Tibial artery (tissue), 4 donors: Measurements from ENCODE around the gene CPNE4.
"Not testable (repeated sequence)": the region's sequence is repeated elsewhere in the genome, so short reads cannot be mapped to it uniquely, and the experiment has no call there.

ENCODE experiments used
- DNase-seq, 2 donors: peaks; one replicate each; pipeline ENCODE4 v3.0.0-alpha.2; 2019
- H3K27ac ChIP-seq, 2 donors: fragments of 200-600 bp; sonication (generic) in 1 of 2; 1 replicate in 1 of 2; 2 replicates in 1 of 2; pipeline ENCODE4 v1.5.1; 2018 to 2019; ENCODE audit warnings: mild to moderate bottlenecking in 1 of 2
- H3K27me3 ChIP-seq, 2 donors: fragments of 200-600 bp; sonication (generic) in 1 of 2; one replicate each; pipeline versions ENCODE4 v1.5.1 to v1.6.0; 2016 to 2019
- H3K36me3 ChIP-seq, 3 donors: fragments of 200-600 bp; sonication (generic) in 2 of 3; one replicate each; pipeline ENCODE4 v1.5.1; 2016 to 2019; ENCODE audit warnings: mild to moderate bottlenecking in 2 of 3
- H3K4me1 ChIP-seq, 4 donors: fragments of 200-600 bp; sonication (generic) in 2 of 4; 1 replicate in 3 of 4; 2 replicates in 1 of 4; pipeline ENCODE4 v1.5.1; 2016 to 2019
- H3K4me3 ChIP-seq, 2 donors: fragments of 200-600 bp; sonication (generic) in 1 of 2; 1 replicate in 1 of 2; 2 replicates in 1 of 2; pipeline ENCODE4 v1.5.1; 2018 to 2019; ENCODE audit warnings: mild to moderate bottlenecking in 2 of 2
- H3K9me3 ChIP-seq, 3 donors: fragments of 200-600 bp; sonication (generic) in 1 of 3; one replicate each; pipeline ENCODE4 v1.5.1; 2016 to 2019
- intact Hi-C: fragments of 100-400 bp; cut with DNase I; formaldehyde crosslinking; loops from one replicate; pipeline ENCODE4 v1.15.0; 2023; ENCODE audit warnings: low total_unique reads
- TF ChIP-seq, protein P1 (sequence below), 2 experiments: fragments of 200-600 bp in 1 of 2; fragments of 450-650 bp in 1 of 2; IDR thresholded peaks; one replicate each; pipeline ENCODE4 v1.5.1; 2017 to 2019; ENCODE audit warnings: antibody characterized with exemption in 2 of 2, mild to moderate bottlenecking in 1 of 2, moderate library complexity in 1 of 2

Gene CPNE4

DNA sequence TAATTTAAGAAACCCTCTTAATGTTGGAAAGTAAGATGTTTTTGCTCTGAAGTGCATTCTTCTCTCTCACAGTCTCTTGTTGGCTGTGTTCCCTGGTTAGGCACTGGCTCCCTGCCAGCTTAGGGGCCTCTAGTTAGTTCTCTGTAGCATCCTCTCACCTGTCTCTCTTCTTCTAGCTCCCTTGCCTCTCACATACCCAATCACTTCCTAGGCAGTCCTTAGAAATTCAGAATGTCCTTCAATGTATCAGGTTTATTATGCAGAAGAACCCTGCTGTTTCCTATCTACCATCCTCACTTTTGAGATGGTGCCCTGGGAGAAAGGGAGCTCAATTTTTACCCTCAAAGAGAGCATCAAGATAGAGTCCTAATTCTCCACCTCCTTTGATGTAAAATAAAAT lies 36.2 kb upstream of the CPNE4 start:
- Histone ChIP-seq H3K9me3 (no peaks in the 10 kb centered on the region), H3K4me1 (no peaks in the 10 kb centered on the region), H3K36me3 (no peaks in the 10 kb centered on the region), H3K27ac (no peak overlapping the region), H3K4me3 (no peak overlapping the region), H3K27me3 (no peaks in the 10 kb centered on the region)
- TF ChIP-seq, protein P1, sequence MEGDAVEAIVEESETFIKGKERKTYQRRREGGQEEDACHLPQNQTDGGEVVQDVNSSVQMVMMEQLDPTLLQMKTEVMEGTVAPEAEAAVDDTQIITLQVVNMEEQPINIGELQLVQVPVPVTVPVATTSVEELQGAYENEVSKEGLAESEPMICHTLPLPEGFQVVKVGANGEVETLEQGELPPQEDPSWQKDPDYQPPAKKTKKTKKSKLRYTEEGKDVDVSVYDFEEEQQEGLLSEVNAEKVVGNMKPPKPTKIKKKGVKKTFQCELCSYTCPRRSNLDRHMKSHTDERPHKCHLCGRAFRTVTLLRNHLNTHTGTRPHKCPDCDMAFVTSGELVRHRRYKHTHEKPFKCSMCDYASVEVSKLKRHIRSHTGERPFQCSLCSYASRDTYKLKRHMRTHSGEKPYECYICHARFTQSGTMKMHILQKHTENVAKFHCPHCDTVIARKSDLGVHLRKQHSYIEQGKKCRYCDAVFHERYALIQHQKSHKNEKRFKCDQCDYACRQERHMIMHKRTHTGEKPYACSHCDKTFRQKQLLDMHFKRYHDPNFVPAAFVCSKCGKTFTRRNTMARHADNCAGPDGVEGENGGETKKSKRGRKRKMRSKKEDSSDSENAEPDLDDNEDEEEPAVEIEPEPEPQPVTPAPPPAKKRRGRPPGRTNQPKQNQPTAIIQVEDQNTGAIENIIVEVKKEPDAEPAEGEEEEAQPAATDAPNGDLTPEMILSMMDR (IDR thresholded peaks at IDR 0.05), result no peak
- intact Hi-C loops, result no loop called here
- DNase-seq, result no peak

DNA sequence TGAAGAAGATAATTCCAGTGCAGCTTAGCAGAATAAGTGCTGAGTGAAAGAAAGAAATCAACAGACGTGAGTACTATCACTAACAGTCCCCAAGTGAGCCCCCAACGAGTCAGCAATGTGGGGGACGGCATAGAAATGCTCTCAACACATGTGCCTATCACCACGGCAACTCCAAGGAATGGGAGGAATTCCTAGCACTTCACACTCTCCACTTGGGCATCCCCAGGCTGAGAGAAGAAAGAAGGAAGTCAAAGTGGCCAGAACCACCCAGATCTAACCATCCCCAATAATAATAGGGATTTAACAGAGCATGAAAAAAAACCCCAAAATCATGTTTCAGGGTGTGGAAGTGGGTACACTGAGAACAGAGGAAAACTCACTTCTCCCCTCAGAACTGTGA lies 29.3 kb upstream of the CPNE4 start:
- Histone ChIP-seq H3K27ac (no peak overlapping the region), H3K4me1 (no peaks in the 10 kb centered on the region), H3K9me3 (no peaks in the 10 kb centered on the region), H3K4me3 (no peak overlapping the region), H3K27me3 (no peaks in the 10 kb centered on the region), H3K36me3 (no peaks in the 10 kb centered on the region)
- no peak for DNase-seq
- TF ChIP-seq, protein P1 (IDR thresholded peaks at IDR 0.05), result no peak
- intact Hi-C loops, result no loop called here

DNA sequence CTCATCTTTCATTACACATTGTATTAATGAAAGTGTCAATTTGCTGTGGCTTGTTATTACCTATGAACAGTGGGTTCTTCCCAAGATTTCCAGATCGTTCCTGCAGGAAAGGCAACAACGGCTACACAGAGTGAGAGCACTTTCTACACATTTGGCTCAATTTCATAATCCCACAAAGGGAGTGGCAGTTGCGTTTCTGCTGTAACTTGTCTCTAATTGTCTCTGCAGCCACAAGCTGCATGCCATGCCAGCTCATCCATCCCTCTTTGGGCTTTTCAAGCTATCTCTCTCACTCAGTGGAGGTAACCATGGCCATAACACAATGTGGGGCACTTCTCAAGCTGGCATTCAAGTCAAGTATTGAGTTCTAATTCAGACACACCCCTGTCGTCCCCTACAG lies 27.7 kb upstream of the CPNE4 start:
- Histone ChIP-seq H3K27ac (no peak overlapping the region), H3K4me3 (no peak overlapping the region), H3K4me1 (no peaks in the 10 kb centered on the region), H3K27me3 (no peaks in the 10 kb centered on the region), H3K36me3 (no peaks in the 10 kb centered on the region), H3K9me3 (no peaks in the 10 kb centered on the region)
- intact Hi-C loops, result no loop called here
- no peak for DNase-seq
- TF ChIP-seq, protein P1 (IDR thresholded peaks at IDR 0.05), result no peak

DNA sequence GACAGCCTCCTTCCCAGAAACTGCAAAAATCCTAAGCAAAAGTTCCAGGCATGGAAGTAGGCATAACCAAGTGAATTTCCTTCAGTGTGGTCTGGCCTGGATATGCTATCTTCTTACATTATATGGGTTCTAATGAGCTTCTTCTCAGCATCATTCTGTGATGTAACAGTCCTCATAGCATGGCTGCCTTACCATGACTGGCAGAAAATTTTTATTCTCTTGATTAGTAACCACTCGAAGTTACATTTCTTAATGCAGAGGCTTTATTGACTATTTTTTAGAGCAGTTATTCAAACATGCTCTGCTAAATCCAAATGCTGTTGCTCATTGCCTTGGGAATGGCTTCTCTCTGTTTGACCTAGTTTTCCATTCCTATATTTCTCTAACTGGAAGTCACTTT lies 21.1 kb upstream of the CPNE4 start:
- Histone ChIP-seq H3K27ac (no peak overlapping the region), H3K36me3 (no peaks in the 10 kb centered on the region), H3K27me3 (no peaks in the 10 kb centered on the region), H3K9me3 (no peaks in the 10 kb centered on the region), H3K4me3 (no peak overlapping the region), H3K4me1 (no peaks in the 10 kb centered on the region)
- TF ChIP-seq, protein P1 (IDR thresholded peaks at IDR 0.05), result no peak
- intact Hi-C loops, result no loop called here
- DNase-seq, result no peak

DNA sequence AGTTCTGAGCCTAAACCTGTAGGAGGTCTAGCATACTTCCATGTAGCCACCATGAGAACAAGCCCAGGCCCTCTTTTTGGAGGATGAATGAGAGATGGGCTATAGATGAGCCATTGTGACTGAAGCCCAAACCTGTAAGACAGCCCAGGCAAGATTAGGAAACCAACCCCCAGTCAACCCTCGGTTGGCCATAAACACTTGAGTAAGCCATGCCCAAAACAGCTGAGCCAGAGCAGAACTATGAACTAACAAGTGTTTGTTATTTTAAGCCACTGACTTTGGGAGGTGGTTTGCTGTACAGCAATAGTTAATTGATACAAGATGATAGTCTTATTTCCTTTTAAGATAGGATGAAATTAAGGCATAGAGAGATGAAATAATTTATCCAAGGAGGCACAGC lies 12.4 kb upstream of the CPNE4 start:
- intact Hi-C loops, result no loop called here
- no peak for DNase-seq
- no peaks in the 10 kb centered on the region for H3K4me1 ChIP-seq
- TF ChIP-seq, protein P1 (IDR thresholded peaks at IDR 0.05), result no peak
- no peaks in the 10 kb centered on the region for H3K9me3 ChIP-seq
- H3K4me3 ChIP-seq, result no peak overlapping the region
- H3K27me3 ChIP-seq, result no peaks in the 10 kb centered on the region
- H3K36me3 ChIP-seq, result no peaks in the 10 kb centered on the region
- H3K27ac ChIP-seq, result no peak overlapping the region

DNA sequence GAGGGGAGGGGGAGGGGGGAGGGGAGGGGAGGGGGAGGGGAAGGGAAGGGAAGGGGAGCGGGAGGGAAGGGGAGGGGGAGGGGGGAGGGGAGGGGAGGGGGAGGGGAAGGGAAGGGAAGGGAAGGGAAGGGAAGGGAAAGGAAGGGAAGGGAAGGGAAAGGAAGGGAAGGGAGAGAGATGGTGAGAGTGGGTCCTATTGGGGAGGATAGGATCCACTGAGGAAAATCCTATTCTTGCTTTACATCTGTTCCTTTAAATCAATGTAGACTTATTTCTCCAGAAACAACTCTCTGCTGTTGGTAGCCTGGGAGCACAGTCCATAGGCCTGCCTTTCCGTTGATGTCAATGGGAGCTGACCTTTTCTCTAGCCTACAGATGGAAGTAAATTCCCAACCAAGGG lies 10.1 kb upstream of the CPNE4 start:
- intact Hi-C loops, H3K9me3 ChIP-seq, H3K27ac ChIP-seq, H3K27me3 ChIP-seq, H3K4me3 ChIP-seq, DNase-seq, H3K4me1 ChIP-seq, H3K36me3 ChIP-seq: not testable (repeated sequence)
